Stimulated activated CD4-positive, alpha-beta T cell treated with anti-CD3 and anti-CD28 coated beads, Interleukin-4, amount 100 ng/mL, for 48 hours (primary cell): ENCODE measurements around the gene LARGE1.

ENCODE experiments used
- DNase-seq, 2 donors: peaks; one replicate each; pipeline ENCODE4 v3.0.0-alpha.2; 2020; ENCODE audit warnings: low read depth in 2 of 2

LARGE1 gene

GRCh38 chr22:33723915-33724314, 196.4 kb downstream of the LARGE1 start:
- DNase-seq = no peak

- DNase-seq = no peak
Observed at GRCh38 chr22:33722816-33723215, 197.5 kb downstream of the LARGE1 start.

- DNase-seq = no peak
Observed at GRCh38 chr22:33720166-33720878, 200.0 kb downstream of the LARGE1 start.

- DNase-seq = no peak
Observed at GRCh38 chr22:33717694-33718396, 202.4 kb downstream of the LARGE1 start.

GRCh38 chr22:33715237-33715985, 204.9 kb downstream of the LARGE1 start:
- no peak for DNase-seq

GRCh38 chr22:33710326-33710725, 209.9 kb downstream of the LARGE1 start:
- DNase-seq = no peak

GRCh38 chr22:33707581-33707980, 212.7 kb downstream of the LARGE1 start:
- DNase-seq = no peak

- DNase-seq = no peak
Observed at GRCh38 chr22:33706100-33706499, 214.2 kb downstream of the LARGE1 start.

GRCh38 chr22:33699176-33699575, 221.1 kb downstream of the LARGE1 start:
- no peak for DNase-seq

GRCh38 chr22:33697640-33698039, 222.6 kb downstream of the LARGE1 start:
- no peak for DNase-seq

GRCh38 chr22:33691057-33691630, 229.1 kb downstream of the LARGE1 start:
- DNase-seq = no peak

GRCh38 chr22:33688903-33689302, 231.4 kb downstream of the LARGE1 start:
- DNase-seq = no peak

GRCh38 chr22:33687464-33687863, 232.8 kb downstream of the LARGE1 start:
- DNase-seq = no peak

- DNase-seq = no peak
Observed at GRCh38 chr22:33684087-33684486, 236.2 kb downstream of the LARGE1 start.

GRCh38 chr22:33682927-33683326, 237.3 kb downstream of the LARGE1 start:
- DNase-seq = no peak

GRCh38 chr22:33680632-33681031, 239.6 kb downstream of the LARGE1 start:
- DNase-seq = no peak

GRCh38 chr22:33678523-33678922, 241.8 kb downstream of the LARGE1 start:
- no peak for DNase-seq

GRCh38 chr22:33677536-33677935, 242.7 kb downstream of the LARGE1 start:
- DNase-seq = no peak

- DNase-seq = no peak
Observed at GRCh38 chr22:33674357-33674756, 245.9 kb downstream of the LARGE1 start.

- no peak for DNase-seq
Observed at GRCh38 chr22:33669746-33670145, 250.5 kb downstream of the LARGE1 start.

GRCh38 chr22:33666961-33667619, 253.2 kb downstream of the LARGE1 start:
- no peak for DNase-seq
